Chondrocyte (in vitro differentiated cells): Measurements from ENCODE around the gene INSYN2B. TPM values are rescaled to one million over a fixed set of nuclear protein-coding genes. Genes with fewer than 3 reads are reported as not detected.

Experiments
- DNase-seq: peaks from one replicate; pipeline ENCODE4 v3.0.0; 2021; ENCODE audit warnings: mixed read lengths, low spot score
- H3K27ac Mint-ChIP-seq: one replicate; pipeline ENCODE4 v1.8.0; 2021; ENCODE audit warnings: mild to moderate bottlenecking, moderate library complexity, mixed read lengths; ENCODE audit not compliant: unreplicated experiment
- H3K27me3 Mint-ChIP-seq: 2 replicates; pipeline ENCODE4 v1.8.0; 2021; ENCODE audit warnings: low read depth, mixed read lengths
- H3K36me3 Mint-ChIP-seq: 2 replicates; pipeline ENCODE4 v1.8.0; 2021; ENCODE audit warnings: low read depth, mixed read lengths
- H3K4me1 Mint-ChIP-seq: 2 replicates; pipeline ENCODE4 v1.8.0; 2021; ENCODE audit warnings: low read depth, mild to moderate bottlenecking, mixed read lengths
- H3K4me3 Mint-ChIP-seq: one replicate; pipeline ENCODE4 v1.8.0; 2021; ENCODE audit warnings: mild to moderate bottlenecking, moderate library complexity, mixed read lengths; ENCODE audit not compliant: unreplicated experiment
- H3K9me3 Mint-ChIP-seq: 2 replicates; pipeline ENCODE4 v1.8.0; 2021; ENCODE audit warnings: low read depth, mixed read lengths
- total RNA-seq: library from RNA; stranded (reverse); gene quantifications from 3 replicates; pipeline ENCODE4 v1.2.1, GENCODE V29; 2021
- TF ChIP-seq, protein P1 (sequence below): fragments of 200-600 bp; sonication (generic); IDR thresholded peaks from 2 replicates; pipeline ENCODE4 v1.5.0; 2021; ENCODE audit warnings: antibody characterized with exemption, mild to moderate bottlenecking, moderate library complexity

The INSYN2B gene
- total RNA-seq, 1 donor from 2014 or later = 0.12 TPM

DNA sequence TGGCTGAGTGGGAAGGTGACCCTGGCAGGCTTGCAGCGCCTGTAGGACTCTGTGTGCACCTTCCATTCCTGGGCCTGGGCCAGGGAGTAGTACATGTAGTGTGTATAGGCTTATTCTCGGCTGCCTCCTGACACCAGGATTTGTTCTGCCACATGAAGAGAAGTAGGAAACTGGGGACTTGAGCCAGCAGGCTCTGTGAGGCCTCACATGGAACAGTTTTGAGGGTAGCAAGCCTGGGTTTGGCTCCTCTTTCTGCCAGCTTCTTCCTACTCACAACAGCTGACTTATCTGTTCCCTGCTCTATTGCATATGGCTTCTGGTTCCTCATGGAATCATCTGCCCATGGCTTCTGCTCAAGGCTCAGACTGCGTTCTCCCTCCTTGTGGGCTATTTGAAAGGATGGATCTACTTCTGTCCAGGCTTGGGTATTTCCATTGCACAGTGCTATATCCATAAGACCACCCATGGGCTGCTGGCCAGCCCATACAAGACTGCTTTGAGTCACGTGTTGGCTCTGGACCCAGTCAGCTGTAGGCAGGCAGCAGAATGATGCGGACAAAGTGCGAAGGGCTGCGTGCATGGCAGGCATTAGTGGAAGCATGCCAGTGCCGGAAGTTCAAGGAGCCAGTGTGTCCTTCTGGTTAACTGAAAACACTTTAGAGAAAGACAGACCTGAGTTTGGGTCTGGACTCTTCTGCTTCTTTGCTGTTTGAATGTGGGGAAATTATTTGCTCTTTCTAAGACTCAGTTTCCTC, 11.0 kb upstream of the INSYN2B start:
- H3K27ac Mint-ChIP-seq = no peak overlapping the region

DNA sequence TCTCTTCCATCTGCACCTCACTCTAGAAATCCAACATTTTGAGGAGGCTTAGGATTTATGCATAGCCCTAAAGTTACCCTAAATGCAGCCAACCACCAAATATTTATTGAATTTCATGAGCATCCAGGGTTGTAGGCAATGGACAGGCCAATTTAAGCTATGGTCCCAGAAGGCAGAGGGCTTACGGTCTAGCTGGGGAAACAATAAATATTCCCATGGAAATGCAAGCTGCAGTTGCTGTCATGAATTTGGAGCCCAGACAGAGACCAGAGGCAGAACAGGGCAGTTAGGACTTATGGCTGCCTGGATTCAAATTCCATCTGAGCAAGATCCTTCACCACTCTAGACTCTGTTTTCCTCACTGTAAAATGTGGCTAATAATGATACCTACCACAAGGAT, 9.1 kb upstream of the INSYN2B start:
- Mint-ChIP-seq H3K9me3 (no peaks in the 10 kb centered on the region), H3K27me3 (no peaks in the 10 kb centered on the region), H3K27ac (no peak overlapping the region), H3K4me1 (no peaks in the 10 kb centered on the region), H3K36me3 (no peaks in the 10 kb centered on the region), H3K4me3 (no peak overlapping the region)
- no peak for DNase-seq
- TF ChIP-seq, protein P1, sequence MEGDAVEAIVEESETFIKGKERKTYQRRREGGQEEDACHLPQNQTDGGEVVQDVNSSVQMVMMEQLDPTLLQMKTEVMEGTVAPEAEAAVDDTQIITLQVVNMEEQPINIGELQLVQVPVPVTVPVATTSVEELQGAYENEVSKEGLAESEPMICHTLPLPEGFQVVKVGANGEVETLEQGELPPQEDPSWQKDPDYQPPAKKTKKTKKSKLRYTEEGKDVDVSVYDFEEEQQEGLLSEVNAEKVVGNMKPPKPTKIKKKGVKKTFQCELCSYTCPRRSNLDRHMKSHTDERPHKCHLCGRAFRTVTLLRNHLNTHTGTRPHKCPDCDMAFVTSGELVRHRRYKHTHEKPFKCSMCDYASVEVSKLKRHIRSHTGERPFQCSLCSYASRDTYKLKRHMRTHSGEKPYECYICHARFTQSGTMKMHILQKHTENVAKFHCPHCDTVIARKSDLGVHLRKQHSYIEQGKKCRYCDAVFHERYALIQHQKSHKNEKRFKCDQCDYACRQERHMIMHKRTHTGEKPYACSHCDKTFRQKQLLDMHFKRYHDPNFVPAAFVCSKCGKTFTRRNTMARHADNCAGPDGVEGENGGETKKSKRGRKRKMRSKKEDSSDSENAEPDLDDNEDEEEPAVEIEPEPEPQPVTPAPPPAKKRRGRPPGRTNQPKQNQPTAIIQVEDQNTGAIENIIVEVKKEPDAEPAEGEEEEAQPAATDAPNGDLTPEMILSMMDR = no peak

More for the DNA sequence above, 11.0 kb upstream of the INSYN2B start:
- Mint-ChIP-seq H3K36me3 (no peaks in the 10 kb centered on the region), H3K9me3 (no peaks in the 10 kb centered on the region), H3K27me3 (no peaks in the 10 kb centered on the region), H3K4me1 (no peaks in the 10 kb centered on the region), H3K4me3 (no peak overlapping the region)
- TF ChIP-seq, protein P1 = no peak
- no peak for DNase-seq

DNA sequence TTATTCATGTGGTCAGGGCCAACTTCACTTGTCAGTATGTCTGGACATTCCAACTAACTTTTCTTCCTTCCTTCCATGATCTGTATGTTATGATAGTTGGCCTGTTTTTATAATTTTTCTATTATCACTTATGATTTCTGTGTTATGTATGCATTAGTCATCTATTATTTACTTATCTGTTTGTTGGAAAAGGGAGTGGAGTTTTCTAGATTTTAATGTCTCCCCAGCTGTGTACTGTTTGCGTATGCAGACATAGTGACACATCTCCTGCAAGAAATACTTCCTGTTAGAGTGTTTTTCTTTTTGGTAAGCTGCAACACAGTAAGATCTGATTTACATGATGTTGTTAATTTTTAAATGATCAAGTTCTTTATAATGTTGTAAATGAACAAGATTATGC, 8.7 kb upstream of the INSYN2B start:
- Mint-ChIP-seq H3K27ac (no peak overlapping the region), H3K4me3 (no peak overlapping the region), H3K9me3 (no peaks in the 10 kb centered on the region), H3K36me3 (no peaks in the 10 kb centered on the region), H3K27me3 (no peaks in the 10 kb centered on the region), H3K4me1 (no peaks in the 10 kb centered on the region)
- TF ChIP-seq, protein P1 = no peak
- no peak for DNase-seq

DNA sequence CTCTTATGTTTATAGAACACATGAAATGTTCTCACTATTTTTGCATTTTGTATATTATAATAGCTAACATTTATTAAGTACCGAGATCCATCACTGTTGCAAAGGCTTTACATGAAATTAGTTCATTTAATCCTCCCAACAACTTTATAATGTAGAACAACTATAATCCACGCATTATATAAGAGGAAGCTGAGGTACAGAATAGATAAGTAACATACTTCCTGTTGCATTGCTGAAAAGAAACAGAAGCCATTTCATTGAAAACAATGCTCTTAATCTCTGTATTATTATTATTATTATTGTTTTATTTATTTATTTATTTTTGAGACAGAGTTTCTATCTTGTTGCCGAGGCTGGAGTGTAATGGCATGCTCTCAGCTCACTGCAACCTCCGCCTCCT, 7.9 kb upstream of the INSYN2B start:
- Mint-ChIP-seq H3K4me3 (no peak overlapping the region), H3K27me3 (no peaks in the 10 kb centered on the region), H3K27ac (no peak overlapping the region), H3K4me1 (no peaks in the 10 kb centered on the region), H3K9me3 (no peaks in the 10 kb centered on the region), H3K36me3 (no peaks in the 10 kb centered on the region)
- no peak for DNase-seq
- TF ChIP-seq, protein P1 = no peak

DNA sequence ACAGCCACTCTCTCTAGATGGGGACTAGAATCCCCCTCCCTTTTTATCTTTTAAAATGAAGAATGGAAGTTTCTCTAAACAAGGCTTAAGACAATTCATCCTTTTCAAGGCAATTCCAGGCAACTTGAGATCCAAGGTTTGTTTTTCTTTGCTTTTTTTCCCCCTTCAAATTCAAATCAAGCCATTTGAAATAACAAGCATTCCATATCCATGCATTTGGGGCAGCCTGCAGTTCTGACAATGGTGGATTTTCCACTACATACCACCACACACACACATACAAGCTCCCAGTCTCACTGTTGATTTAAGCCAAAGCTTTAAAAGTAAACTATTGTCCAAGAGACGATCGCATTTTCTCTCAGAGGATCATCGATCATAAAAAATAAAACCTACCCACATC, 424 bp downstream of the INSYN2B start:
- Mint-ChIP-seq H3K27ac (no peak overlapping the region), H3K27me3 (no peaks in the 10 kb centered on the region), H3K4me3 (peak overlapping the region; percentile 69), H3K36me3 (no peaks in the 10 kb centered on the region), H3K4me1 (peaks cover 31% of the 10 kb centered on the region), H3K9me3 (no peaks in the 10 kb centered on the region)
- DNase-seq = no peak
- TF ChIP-seq, protein P1 = no peak
